Urinary bladder (tissue), 4 donors: Measurements from ENCODE around the gene CALHM2. TPM values are rescaled to one million over a fixed set of nuclear protein-coding genes. Genes with fewer than 3 reads are reported as not detected.
"Not testable (repeated sequence)": the region's sequence is repeated elsewhere in the genome, so short reads cannot be mapped to it uniquely, and the experiment has no call there.

Source experiments
- DNase-seq: peaks from one replicate; pipeline ENCODE4 v3.0.0-alpha.2; 2015; ENCODE audit errors: extremely low spot score
- H3K27ac ChIP-seq: one replicate; pipeline ENCODE4 v1.5.1; 2013; ENCODE audit warnings: low read depth, mild to moderate bottlenecking, moderate library complexity
- H3K36me3 ChIP-seq: one replicate; pipeline ENCODE4 v1.6.1; 2013; ENCODE audit warnings: mild to moderate bottlenecking, moderate library complexity; ENCODE audit not compliant: insufficient read depth
- H3K4me1 ChIP-seq: one replicate; pipeline ENCODE4 v1.6.1; 2013; ENCODE audit warnings: mild to moderate bottlenecking, moderate library complexity; ENCODE audit not compliant: insufficient read depth
- H3K4me3 ChIP-seq: one replicate; pipeline ENCODE4 v1.5.1; 2013; ENCODE audit warnings: low read depth, low read length
- WGBS: extraction: QIAGEN DNeasy Blood & Tissue Kit; methylation state at CpG from one replicate; pipeline ENCODE4 v1.1.7; 2013; 5-methylcytosine and 5-hydroxymethylcytosine counted together
- polyA plus RNA-seq: library from polyadenylated mRNA; stranded (reverse); fragments of 200-250 nt; gene quantifications from one replicate; pipeline ENCODE4 v1.2.3, GENCODE V29; 2013
- total RNA-seq: library from RNA; depleted of rRNA; stranded (reverse); fragments of >200 nt; gene quantifications from one replicate; pipeline ENCODE4 v1.2.3, GENCODE V29; 2014
- donor health status: healthy with polysubstance abuse.
- donor health status: healthy.

Gene CALHM2
- total and polyA plus RNA-seq, 2 donors: 17.4 to 68.5 TPM

DNA sequence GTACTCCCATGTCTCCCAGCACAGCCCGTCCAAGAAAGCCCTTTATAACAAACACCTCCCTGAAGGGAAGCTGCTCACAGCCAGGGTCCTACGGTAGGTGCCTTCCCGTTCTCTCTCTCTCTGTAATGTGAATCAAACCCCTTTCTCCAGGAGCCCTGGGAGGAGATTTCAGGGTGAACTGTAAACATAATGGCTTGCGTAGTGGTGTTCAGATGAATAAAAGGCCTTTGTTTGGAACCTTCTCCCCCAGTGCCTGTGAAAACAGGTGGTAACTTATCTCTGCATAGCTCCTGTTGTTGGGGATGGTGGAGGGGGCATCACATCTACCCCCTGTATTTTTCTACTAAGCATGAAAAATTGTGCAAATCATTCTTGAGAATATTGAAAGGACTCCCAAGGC, 12.4 kb downstream of the CALHM2 start:
- H3K36me3 ChIP-seq: peaks cover 6% of the 10 kb centered on the region
- H3K4me1 ChIP-seq: no peaks in the 10 kb centered on the region
- H3K4me3 ChIP-seq: no peak overlapping the region
- DNase-seq: no peak
- 91% methylated on average over 4 of the region's 4 CpGs for WGBS
- H3K27ac ChIP-seq: no peak overlapping the region

DNA sequence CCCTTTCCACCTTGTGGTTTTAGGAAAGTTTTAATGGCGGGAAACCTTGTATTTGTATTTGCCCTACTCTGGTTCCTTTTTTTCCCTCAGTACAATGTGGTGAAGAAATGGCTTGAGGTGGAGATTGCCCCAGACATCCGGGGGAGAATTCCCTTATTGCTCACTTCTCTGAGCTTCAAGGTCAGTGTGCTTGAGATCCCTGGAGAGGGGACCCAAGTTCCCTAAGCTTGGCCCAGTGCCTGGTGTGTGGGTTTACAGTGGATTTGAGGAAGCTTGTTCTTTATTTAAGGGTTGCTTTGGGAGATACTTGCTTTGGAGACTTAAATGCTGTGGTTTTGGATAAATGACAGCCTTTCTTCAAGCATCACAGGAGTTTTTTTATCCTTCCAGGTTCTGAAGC, 18.3 kb downstream of the CALHM2 start:
- H3K4me1 ChIP-seq: no peaks in the 10 kb centered on the region
- no peak overlapping the region for H3K4me3 ChIP-seq
- peaks cover 4% of the 10 kb centered on the region for H3K36me3 ChIP-seq
- DNase-seq: no peak
- 86% methylated on average over 2 of the region's 2 CpGs for WGBS
- H3K27ac ChIP-seq: no peak overlapping the region

DNA sequence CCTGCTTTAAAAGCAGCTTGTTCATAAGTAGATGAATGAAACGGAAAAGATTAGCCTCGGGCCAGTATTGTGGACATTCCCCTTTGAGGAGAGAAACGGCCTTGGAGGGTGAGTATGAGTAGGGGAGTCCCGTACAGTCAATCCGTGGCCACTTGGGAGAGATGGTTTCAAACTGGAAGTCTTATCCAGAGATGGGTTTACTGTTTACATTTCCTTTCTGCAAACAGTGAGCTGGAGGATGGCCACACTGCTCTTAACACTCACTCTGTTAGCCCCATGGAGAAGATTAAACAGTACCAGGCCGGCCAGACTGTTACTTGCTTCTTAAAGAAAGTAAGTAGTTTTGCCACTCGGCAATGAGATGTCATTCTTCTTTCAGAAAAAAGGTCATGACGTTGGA, 20.3 kb downstream of the CALHM2 start:
- peaks cover 6% of the 10 kb centered on the region for H3K36me3 ChIP-seq
- no peak for DNase-seq
- H3K4me1 ChIP-seq: no peaks in the 10 kb centered on the region
- no peak overlapping the region for H3K27ac ChIP-seq
- WGBS: 67% methylated on average over 8 of the region's 8 CpGs
- H3K4me3 ChIP-seq: no peak overlapping the region

DNA sequence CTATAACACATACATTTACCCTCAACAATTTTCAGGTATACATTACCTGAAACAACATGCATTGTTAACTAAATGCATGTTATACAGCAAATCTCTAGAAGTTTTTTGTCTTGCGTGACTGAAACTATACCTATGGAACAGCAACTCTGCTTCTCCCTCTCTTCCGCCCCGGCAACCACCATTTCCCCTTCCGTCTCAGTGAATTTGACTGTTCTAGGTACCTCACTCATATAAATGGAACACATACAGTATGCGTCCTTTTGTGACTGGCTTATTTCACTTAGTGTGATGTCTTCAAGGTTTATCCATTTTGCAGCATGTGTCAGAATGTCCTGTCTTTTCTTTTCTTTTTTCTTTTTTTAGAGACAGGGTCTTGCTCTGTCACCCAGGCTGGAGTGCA, 22.5 kb downstream of the CALHM2 start:
- Histone ChIP-seq H3K4me1 (no peaks in the 10 kb centered on the region), H3K36me3 (peaks cover 6% of the 10 kb centered on the region), H3K27ac (no peak overlapping the region), H3K4me3 (no peak overlapping the region)
- no peak for DNase-seq
- 96% methylated on average over 5 of the region's 5 CpGs for WGBS

DNA sequence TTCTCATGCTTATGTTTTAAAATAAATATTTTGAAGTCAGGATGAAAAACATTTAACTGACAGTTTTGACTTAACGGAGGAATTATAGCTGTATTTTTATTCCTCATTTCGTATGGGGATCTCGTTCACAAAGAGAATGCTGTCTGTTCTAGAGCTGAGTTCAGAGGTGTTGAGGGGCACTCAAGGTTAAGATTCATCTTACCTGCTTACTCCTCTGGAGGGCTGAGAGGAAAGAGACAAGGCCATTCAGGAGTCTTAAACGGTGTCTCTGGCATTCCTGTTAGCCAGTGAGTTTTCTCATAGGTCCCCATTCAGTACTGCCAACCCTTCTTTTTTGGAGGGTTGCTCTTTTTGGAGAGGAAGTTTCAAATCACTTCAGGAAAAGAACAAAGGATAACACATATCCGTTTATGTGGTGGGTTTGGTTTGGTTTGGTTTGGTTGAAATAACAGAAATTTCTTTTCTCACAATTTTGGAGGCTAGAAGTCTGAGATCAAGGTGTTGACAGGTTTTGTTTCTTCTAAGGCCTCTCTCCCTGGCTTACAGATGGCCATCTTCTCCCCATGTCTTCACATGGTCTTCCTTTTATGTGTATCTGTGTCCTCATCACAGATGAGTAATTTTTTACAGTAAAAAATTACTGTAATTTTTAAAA, 23.1 kb downstream of the CALHM2 start:
- Histone ChIP-seq H3K4me3 (no peak overlapping the region), H3K36me3 (peaks cover 9% of the 10 kb centered on the region), H3K4me1 (no peaks in the 10 kb centered on the region), H3K27ac (no peak overlapping the region)
- 82% methylated on average over 5 of the region's 5 CpGs for WGBS
- DNase-seq: no peak

DNA sequence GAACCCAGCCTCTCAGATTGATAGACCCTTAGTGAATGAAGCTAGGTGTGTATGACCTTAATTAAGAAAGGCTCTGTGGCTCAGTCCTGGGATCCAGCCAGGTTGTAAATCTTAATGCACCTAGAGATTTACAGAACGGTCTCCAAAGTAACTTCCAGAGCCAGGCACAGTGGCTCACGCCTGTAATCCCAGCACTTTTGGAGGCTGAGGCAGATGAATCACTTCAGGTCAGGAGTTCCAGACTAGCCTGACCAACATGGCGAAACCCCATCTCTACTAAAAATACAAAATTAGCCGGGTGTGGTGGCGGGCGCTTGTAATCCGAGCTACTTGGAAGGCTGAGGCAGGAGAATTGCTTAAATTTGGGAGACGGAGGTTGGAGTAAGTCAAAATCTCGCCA, 24.3 kb downstream of the CALHM2 start:
- 88% methylated on average over 9 of the region's 9 CpGs for WGBS
- Histone ChIP-seq H3K4me3 (no peak overlapping the region), H3K4me1 (no peaks in the 10 kb centered on the region), H3K36me3 (peaks cover 9% of the 10 kb centered on the region), H3K27ac (no peak overlapping the region)
- no peak for DNase-seq

DNA sequence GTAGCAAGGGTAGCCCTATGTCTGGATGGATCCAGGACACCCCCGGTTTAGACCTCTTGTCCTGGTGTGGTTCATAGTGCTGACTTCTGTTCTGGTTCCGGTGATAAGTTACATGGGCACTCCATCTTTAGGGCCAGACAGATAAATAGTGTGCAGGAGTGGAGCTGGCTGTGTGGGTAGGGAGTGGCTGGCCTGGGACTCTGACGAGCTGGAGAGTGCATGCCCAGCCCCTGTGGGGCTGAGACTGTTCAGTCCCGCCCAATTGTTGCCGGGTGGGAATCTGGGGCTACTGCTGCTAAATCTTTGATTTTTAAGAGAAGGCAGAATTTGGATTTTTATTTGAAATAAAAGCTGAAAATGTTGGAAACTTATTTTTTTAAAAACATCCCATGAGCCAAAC, 28.4 kb downstream of the CALHM2 start:
- 83% methylated on average over 5 of the region's 5 CpGs for WGBS
- Histone ChIP-seq H3K36me3 (peaks cover 5% of the 10 kb centered on the region), H3K27ac (no peak overlapping the region), H3K4me3 (no peak overlapping the region), H3K4me1 (no peaks in the 10 kb centered on the region)
- DNase-seq: no peak

DNA sequence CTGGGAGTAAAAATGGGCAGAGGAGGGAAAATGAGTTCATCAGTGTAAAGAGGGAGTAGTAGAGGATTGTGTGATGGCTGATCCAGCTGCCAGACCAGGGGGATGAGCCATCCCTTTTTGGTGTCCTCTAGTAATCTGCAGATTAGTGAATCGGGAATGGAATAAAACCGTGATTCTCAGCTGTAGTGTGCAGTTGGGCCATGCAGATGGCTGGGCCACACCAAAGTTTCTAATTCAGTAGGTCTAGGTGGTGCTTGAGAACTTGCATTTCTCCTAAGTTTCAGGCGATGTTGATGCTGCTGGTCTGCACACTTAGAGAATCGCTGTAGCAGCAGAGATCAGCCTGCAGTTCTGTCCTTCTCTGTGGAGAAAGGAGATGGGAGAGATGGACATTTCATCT, 33.1 kb downstream of the CALHM2 start:
- DNase-seq: no peak
- Histone ChIP-seq H3K4me3 (no peak overlapping the region), H3K36me3 (no peaks in the 10 kb centered on the region)

DNA sequence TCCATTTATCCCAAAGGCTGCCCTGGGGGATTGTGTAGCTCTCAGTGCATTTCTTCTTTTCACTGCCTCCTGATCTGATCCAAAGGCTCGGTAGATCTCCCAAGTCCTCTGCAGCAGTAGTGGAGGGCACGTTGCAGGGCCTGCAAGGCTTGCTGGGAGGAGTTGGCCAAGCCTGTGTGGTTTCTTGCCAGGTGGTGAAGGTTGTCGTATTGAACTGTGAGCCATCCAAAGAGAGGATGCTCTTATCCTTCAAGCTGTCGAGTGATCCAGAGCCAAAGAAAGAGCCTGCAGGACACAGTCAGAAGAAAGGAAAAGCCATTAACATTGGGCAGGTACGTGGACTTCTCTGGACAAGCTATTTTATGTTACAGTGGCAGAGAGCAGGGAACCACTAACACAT, 34.6 kb downstream of the CALHM2 start:
- 89% methylated on average over 5 of the region's 5 CpGs for WGBS
- Histone ChIP-seq H3K27ac (no peak overlapping the region), H3K4me1 (no peaks in the 10 kb centered on the region), H3K4me3 (no peak overlapping the region), H3K36me3 (peaks cover 5% of the 10 kb centered on the region)
- DNase-seq: no peak

More for the DNA sequence above, 33.1 kb downstream of the CALHM2 start:
- WGBS: 94% methylated on average over 4 of the region's 4 CpGs
- Histone ChIP-seq H3K27ac (no peak overlapping the region), H3K4me1 (no peaks in the 10 kb centered on the region)

DNA sequence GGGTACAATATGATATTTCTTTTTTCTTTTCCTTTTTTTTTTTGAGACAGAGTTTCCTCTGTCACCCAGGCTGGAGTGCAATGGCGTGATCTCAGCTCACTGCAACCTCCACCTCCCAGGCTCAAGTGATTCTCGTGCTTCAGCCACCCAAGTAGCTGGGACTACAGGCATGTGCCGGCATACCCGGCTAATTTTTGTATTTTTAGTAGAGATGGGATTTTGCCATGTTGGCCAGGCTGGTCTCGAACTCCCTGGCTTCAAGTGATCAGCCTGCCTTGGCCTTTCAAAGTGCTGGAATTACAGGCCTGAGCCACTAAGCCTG, 35.1 kb downstream of the CALHM2 start:
- not testable (repeated sequence) for H3K4me1 ChIP-seq, DNase-seq, H3K36me3 ChIP-seq, H3K27ac ChIP-seq, H3K4me3 ChIP-seq
- WGBS: 93% methylated on average over 5 of the region's 5 CpGs

DNA sequence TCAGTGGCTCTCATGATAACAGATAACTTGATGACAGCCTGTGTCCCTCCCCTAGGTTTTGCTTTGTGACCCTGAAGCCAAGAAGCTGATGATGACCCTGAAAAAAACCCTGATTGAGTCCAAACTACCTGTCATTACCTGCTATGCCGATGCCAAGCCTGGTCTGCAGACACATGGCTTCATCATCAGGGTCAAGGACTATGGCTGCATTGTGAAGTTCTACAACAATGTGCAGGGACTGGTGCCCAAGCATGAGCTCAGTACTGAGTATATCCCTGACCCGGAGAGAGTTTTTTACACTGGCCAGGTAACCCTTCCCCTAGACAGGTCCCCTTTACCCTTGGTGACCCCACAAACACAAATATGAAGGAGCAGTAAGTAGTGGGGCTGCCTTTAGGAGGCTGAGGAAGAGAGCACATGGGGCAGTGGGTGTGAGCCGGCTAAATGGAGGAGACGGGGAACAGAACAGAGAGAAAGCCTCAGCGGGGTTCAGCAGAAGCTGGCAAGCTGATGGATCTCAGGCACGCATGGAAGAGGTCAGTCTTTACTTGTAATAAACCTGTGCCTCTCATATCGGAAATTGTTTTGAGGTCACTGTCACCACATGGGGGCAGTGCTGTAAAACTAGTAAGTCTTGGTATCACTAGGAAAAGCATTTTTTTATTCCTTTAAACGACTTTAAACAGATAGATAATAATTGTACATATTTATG, 35.6 kb downstream of the CALHM2 start:
- no peaks in the 10 kb centered on the region for H3K4me1 ChIP-seq
- peak; percentile 26 for DNase-seq
- WGBS: 46% methylated on average over 8 of the region's 8 CpGs
- no peak overlapping the region for H3K4me3 ChIP-seq
- peaks cover 5% of the 10 kb centered on the region for H3K36me3 ChIP-seq
- H3K27ac ChIP-seq: no peak overlapping the region

DNA sequence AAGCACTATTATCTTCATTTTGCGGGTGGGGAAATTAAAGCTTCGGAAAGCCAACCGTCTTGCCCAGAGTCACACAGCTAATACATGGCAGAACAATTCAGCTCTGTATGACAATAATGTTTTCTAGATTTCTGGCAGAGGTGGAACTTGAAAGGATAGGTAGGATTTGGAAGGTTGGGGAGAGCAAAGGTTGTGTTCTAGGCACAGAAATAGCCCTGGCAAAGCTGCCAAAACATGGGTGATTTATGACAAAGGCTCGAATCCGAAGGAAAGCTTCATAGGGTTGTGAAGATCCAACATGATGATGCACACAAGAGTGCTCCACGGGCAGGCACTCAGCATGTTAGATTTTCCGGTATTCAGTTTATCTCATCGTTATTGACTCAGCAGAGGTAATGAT, 36.6 kb downstream of the CALHM2 start:
- WGBS: 81% methylated on average over 8 of the region's 8 CpGs
- H3K4me3 ChIP-seq: no peak overlapping the region
- no peak for DNase-seq
- H3K27ac ChIP-seq: no peak overlapping the region
- no peaks in the 10 kb centered on the region for H3K4me1 ChIP-seq
- H3K36me3 ChIP-seq: peaks cover 5% of the 10 kb centered on the region

DNA sequence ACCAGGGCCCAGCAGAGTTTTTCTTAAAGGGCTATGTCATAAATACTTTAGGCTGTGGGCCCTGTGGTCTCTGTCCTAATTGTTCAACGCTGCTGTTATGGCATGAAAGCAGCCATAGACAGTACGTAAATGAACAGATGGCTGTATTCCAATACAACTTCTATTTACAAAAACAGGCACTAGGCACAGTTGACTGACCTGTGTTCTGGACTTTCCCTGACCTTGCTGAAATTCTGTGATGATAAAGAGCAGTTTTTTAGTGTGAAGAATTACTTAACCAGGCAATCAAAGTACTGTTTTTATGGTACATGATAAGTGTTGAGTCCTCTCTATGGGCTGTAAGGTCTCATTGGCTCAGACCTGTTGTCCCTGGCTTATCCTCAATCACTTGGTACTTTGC, 38.6 kb downstream of the CALHM2 start:
- peaks cover 5% of the 10 kb centered on the region for H3K36me3 ChIP-seq
- DNase-seq: no peak

DNA sequence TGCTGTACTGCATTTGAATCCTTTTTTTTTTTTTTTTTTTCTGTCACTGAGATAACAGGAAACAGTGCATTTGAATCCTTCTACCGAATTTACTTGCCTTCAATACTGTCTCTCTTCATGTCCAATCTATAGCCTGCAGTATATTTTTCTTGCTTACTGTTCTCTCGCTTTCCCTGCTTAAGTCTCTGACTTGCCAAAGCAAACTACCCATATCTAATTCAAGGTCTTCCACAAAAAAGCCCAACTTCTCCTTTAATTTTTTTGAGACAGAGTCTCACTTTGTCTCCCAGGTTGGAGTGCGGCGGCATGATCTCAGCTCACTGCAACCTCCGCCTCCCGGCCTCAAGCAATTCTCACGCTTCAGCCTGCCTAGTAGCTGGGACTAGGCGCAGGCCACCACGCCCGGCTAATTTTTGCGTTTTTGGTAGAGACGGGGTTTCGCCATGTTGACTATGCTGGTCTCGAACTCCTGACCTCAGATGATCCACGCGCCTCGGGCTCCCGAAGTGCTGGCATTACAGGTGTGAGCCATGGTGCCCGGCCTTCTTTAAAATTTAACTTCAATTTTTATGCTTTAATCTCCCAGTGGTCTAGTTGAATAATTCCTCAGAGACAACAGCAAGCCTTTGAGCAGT, 54.9 kb downstream of the CALHM2 start:
- 56% methylated on average over 19 of the region's 19 CpGs for WGBS
- no peaks in the 10 kb centered on the region for H3K36me3 ChIP-seq
- H3K4me3 ChIP-seq: peak overlapping the region; percentile 86
- no peak for DNase-seq
- H3K4me1 ChIP-seq: no peaks in the 10 kb centered on the region
- H3K27ac ChIP-seq: no peak overlapping the region

More for the DNA sequence above, 38.6 kb downstream of the CALHM2 start:
- WGBS: 88% methylated on average over 2 of the region's 2 CpGs
- no peak overlapping the region for H3K27ac ChIP-seq
- H3K4me1 ChIP-seq: no peaks in the 10 kb centered on the region
- no peak overlapping the region for H3K4me3 ChIP-seq
